KMS-11 (cell line): Measurements from ENCODE around the gene SCN7A.

Source experiments
- H2AFZ ChIP-seq: fragments of 200-600 bp; sonication (generic); 2 replicates; pipeline ENCODE4 v1.6.1; 2016; ENCODE audit warnings: antibody characterized with exemption, mixed run types, low read depth
- H3K27ac ChIP-seq: fragments of 200-600 bp; sonication (generic); 2 replicates; pipeline ENCODE4 v1.6.1; 2016; ENCODE audit warnings: mild to moderate bottlenecking, mixed run types
- H3K27me3 ChIP-seq: fragments of 200-600 bp; sonication (generic); 2 replicates; pipeline ENCODE4 v1.6.1; 2017; ENCODE audit warnings: mild to moderate bottlenecking, low read depth, mixed run types, moderate library complexity; ENCODE audit not compliant: insufficient read depth
- H3K36me3 ChIP-seq: fragments of 200-600 bp; sonication (generic); 2 replicates; pipeline ENCODE4 v1.6.1; 2017; ENCODE audit warnings: mild to moderate bottlenecking, mixed run types; ENCODE audit not compliant: insufficient read depth
- H3K4me1 ChIP-seq: fragments of 200-600 bp; sonication (generic); 2 replicates; pipeline ENCODE4 v1.6.1; 2016; ENCODE audit warnings: mild to moderate bottlenecking, low read depth, mixed run types; ENCODE audit not compliant: poor library complexity, severe bottlenecking
- H3K4me2 ChIP-seq: fragments of 200-600 bp; sonication (generic); 2 replicates; pipeline ENCODE4 v1.7.0; 2016; ENCODE audit warnings: mild to moderate bottlenecking, mixed run types
- H3K4me3 ChIP-seq: fragments of 200-600 bp; sonication (generic); IDR thresholded peaks from 2 replicates; pipeline ENCODE4 v1.6.1; 2017; ENCODE audit warnings: low read depth, low read length, mixed read lengths; ENCODE audit not compliant: insufficient read depth
- H3K79me2 ChIP-seq: fragments of 200-600 bp; sonication (generic); 2 replicates; pipeline ENCODE4 v1.6.1; 2016; ENCODE audit warnings: low read depth, mixed run types; ENCODE audit not compliant: insufficient read depth
- H3K9ac ChIP-seq: fragments of 200-600 bp; sonication (generic); 2 replicates; pipeline ENCODE4 v1.6.1; 2016; ENCODE audit warnings: mild to moderate bottlenecking, mixed run types
- H4K20me1 ChIP-seq: fragments of 200-600 bp; sonication (generic); 2 replicates; pipeline ENCODE4 v1.6.1; 2016; ENCODE audit warnings: mild to moderate bottlenecking, mixed run types; ENCODE audit not compliant: insufficient read depth
- TF ChIP-seq, protein P1 (sequence below): fragments of 200-600 bp; sonication (generic); conservative IDR thresholded peaks from 2 replicates; pipeline ENCODE4 v1.6.1; 2017; ENCODE audit warnings: low read depth, mild to moderate bottlenecking, antibody characterized with exemption, low read length, moderate library complexity, mixed read lengths

SCN7A gene

DNA sequence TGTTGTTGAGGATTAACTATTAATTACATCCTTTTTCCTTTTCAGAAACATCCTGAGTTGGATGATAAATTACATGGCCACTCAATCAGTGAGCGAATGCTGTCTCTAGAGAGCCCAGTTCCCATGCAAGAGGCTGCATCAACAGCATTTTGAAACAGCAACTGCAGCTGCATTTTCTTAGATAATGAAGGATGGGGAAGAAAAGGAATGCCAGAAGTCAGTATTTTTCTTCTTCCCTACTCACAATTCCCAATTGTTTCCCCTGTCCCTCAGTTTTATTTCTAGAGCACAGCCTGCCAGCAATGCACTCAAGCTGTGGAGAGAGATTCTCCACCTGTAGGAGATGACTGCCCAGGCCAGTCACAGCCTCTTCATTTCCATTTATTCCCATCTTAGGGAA is 6.9 kb downstream of the SCN7A start:
- H3K27me3 ChIP-seq, result no peaks in the 10 kb centered on the region
- H3K36me3 ChIP-seq, result no peaks in the 10 kb centered on the region
- no peak overlapping the region for H3K4me2 ChIP-seq
- no peak overlapping the region for H3K27ac ChIP-seq
- no peak overlapping the region for H2AFZ ChIP-seq
- H3K4me3 ChIP-seq, result no peak overlapping the region
- no peaks in the 10 kb centered on the region for H3K79me2 ChIP-seq
- no peak overlapping the region for H3K9ac ChIP-seq
- no peaks in the 10 kb centered on the region for H3K4me1 ChIP-seq
- TF ChIP-seq, protein P1, sequence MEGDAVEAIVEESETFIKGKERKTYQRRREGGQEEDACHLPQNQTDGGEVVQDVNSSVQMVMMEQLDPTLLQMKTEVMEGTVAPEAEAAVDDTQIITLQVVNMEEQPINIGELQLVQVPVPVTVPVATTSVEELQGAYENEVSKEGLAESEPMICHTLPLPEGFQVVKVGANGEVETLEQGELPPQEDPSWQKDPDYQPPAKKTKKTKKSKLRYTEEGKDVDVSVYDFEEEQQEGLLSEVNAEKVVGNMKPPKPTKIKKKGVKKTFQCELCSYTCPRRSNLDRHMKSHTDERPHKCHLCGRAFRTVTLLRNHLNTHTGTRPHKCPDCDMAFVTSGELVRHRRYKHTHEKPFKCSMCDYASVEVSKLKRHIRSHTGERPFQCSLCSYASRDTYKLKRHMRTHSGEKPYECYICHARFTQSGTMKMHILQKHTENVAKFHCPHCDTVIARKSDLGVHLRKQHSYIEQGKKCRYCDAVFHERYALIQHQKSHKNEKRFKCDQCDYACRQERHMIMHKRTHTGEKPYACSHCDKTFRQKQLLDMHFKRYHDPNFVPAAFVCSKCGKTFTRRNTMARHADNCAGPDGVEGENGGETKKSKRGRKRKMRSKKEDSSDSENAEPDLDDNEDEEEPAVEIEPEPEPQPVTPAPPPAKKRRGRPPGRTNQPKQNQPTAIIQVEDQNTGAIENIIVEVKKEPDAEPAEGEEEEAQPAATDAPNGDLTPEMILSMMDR, result no peak
- H4K20me1 ChIP-seq, result no peaks in the 10 kb centered on the region

DNA sequence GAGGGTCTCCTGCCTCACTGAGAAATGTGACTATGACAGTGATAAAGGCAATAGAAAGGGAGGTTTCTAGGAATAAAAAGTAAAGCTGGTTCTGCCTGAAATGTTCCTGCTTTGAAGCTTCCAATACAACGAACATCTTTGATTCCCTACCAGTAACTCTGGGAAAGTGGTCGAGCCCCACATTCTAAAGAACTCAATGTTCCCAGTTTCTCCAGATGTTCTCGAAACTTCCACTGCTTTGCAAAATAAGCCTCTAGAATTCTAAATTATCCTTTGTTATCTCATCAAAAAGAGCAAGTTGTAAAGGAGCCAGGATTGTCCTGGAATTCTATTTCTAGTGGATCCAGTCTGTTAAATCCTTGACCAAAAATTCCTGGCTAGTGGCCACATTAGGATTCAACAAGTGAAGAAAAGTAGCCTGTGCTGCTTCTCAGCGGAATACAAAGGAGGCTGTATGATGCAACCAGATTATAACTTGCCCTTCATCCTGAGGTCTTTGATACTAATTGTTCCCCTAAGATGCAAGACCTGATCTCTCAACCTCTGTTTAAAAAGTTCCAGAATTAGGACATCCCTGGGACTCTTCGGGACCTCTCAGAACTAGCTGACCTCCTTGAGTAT is 8.4 kb downstream of the SCN7A start:
- no peak overlapping the region for H3K4me2 ChIP-seq
- no peaks in the 10 kb centered on the region for H3K79me2 ChIP-seq
- H3K4me1 ChIP-seq, result no peaks in the 10 kb centered on the region
- TF ChIP-seq, protein P1, result no peak
- H4K20me1 ChIP-seq, result no peaks in the 10 kb centered on the region
- H3K27ac ChIP-seq, result no peak overlapping the region
- no peak overlapping the region for H3K4me3 ChIP-seq
- H3K27me3 ChIP-seq, result no peaks in the 10 kb centered on the region
- H3K9ac ChIP-seq, result no peak overlapping the region
- no peak overlapping the region for H2AFZ ChIP-seq
- H3K36me3 ChIP-seq, result no peaks in the 10 kb centered on the region

DNA sequence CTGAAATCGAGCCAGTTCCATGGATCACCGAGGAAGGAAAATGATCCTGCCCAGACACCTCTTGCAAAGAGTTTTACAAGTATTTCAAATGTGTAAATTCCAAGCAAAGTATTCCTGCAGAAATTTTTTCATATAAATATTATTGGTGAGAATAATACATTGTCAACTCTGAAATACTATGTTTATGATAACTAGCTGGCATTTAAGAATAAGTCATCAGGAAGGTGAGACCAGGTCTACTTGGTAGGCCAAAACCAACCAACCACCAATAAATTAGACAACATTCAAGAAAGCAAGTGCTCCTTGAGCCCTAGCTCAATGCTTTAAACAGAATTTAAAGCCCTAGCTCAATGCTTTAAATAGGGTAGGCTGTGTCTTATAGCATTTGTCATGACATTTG is 21.7 kb downstream of the SCN7A start:
- Histone ChIP-seq H3K4me1 (no peaks in the 10 kb centered on the region), H4K20me1 (no peaks in the 10 kb centered on the region), H3K4me3 (no peak overlapping the region), H3K36me3 (no peaks in the 10 kb centered on the region), H3K79me2 (no peaks in the 10 kb centered on the region), H3K27me3 (no peaks in the 10 kb centered on the region), H2AFZ (no peak overlapping the region), H3K27ac (no peak overlapping the region), H3K4me2 (no peak overlapping the region), H3K9ac (no peak overlapping the region)
- TF ChIP-seq, protein P1, result no peak

DNA sequence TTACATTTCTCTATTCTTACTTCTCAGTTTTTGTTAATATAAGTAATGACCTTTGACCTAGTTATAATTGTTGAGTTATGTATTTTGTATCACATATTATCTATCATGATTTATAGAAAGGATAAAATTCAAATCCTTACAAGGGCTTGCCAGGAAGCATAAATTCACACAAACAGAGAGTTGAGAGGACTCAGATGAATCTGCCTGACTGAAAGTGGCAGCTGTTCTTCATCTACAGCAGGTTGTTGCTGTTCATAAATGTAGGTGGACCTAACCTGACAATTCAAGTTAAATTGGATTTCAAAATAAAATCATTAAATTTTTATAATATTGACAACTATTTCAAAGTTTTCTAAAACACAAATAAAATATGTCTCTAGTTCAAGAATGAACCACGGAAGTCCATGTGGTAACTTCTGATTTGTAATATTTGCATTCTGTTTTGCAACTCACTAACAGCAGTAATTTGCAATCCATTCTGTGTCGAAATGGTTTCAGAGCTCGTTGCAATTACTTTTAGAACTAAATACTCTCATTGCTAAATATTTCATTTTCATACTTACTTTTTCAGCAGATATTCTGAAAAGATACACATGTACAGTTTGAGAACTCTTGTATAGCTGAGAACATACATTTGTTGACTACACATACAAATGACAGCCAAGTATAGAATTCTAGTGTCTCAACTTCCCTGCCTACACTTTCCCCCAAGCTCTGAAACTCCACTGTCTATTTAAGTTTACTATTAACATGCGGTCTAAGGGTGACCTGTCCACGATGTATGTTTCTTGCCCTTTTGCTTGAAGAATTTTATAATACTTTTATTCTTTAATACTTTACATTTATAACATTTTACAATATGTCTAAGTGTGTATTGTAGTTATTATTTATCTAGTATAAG is 25.7 kb downstream of the SCN7A start:
- no peaks in the 10 kb centered on the region for H4K20me1 ChIP-seq
- no peaks in the 10 kb centered on the region for H3K36me3 ChIP-seq
- H3K9ac ChIP-seq, result no peak overlapping the region
- H2AFZ ChIP-seq, result no peak overlapping the region
- no peaks in the 10 kb centered on the region for H3K27me3 ChIP-seq
- H3K4me1 ChIP-seq, result no peaks in the 10 kb centered on the region
- TF ChIP-seq, protein P1, result no peak
- H3K4me3 ChIP-seq, result no peak overlapping the region
- H3K4me2 ChIP-seq, result no peak overlapping the region
- H3K79me2 ChIP-seq, result no peaks in the 10 kb centered on the region
- H3K27ac ChIP-seq, result no peak overlapping the region
